ENCODE results near the gene STK4.
A peak's percentile ranks its signal among the peaks of the same experiment; 100 is the strongest.

Gene STK4

DNA sequence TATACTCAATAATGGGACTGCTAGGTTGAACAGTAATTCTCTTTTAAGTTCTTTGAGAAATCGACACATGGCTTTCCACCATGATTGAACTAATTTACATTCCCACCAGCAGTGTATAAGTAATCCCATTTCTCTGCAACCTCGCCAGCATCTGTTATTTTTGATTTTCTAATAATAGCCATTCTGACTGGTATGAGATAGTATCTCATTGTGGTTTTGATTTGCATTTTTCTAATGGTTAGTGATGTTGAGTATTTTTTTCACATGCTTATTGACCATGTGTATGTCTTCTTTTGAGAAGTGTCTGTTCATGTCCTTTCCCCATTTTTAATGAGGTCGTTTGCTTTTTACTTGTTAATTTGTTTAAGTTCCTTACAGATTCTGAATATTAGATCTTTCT, 66.5 kb downstream of the STK4 start:
- no peak for DNase-seq

GRCh38 chr20:45034436-45034835, 68.1 kb downstream of the STK4 start:
- DNase-seq, result no peak

- no peak for DNase-seq
Observed at GRCh38 chr20:45036044-45036755, 69.9 kb downstream of the STK4 start.

DNA sequence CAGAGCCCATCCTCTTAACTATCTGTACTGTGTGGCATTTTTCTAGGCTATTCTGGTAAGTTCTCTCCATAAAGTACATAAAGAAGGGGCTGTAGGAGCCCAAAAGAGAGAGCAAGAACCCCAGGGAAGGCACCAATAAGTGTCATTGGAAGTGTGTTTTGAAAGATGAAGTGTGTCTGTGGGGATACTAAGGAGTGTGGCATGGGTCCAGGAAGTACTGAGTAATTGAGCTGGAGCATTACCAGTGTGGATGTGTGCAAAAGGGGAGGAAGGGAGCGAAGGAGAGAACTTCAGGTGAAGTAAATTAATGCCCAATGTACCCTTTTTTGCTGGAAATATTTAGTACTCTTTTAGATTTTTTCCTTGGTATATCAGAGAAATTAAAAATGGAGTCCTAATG, 70.7 kb downstream of the STK4 start:
- no peak for DNase-seq

- no peak for DNase-seq
Observed at GRCh38 chr20:45037635-45038034, 71.3 kb downstream of the STK4 start.

DNA sequence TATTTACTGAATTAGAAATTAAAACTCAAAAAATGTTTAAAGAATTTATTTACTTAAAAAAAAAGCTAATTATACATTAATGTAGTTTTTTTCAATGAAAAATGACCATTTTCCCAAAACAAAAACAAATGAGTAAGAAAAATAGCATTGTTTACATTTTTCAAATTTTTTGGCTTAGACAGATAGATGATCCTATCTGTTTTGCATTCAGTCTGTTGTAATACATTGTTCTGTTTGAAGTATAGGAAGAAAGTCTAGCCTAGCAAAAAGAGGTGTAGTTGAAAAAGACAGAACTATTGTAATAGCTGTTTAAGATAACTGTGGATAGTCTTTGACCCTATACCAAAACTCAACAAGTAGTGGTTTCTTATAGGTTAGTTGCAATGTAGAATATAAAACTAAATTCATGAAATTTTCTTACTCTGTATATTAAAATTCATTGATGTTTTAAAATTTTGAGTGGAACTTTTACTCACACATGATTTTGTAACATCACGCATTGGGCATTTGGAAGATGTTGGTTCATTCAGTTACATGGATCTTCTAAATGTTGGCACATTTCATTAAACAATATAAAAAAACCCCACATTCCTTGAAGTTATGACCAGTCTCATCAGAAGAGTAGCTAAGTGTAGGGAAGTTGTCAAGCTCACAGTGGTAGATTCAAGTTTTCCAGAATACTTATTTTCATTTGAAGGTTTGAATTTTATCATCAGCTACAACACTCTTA, 72.6 kb downstream of the STK4 start:
- no peak for DNase-seq

DNA sequence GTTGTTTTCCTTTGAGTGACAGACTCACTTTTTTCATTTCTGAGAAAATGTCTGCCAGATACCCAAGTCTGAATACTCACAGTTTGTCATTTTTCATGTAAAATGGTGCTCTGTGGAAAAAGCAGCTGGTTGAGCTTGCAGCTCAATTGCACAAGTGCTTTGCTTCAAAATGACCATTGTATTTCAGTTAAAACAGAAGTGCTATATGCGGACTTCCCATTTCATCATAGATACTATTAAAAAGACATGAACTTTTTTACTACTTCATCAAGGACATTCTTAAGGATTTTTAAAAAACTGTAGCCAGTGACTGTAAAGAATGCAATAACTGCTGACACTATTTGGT, 73.1 kb downstream of the STK4 start:
- DNase-seq, result no peak

GRCh38 chr20:45041464-45042337, 75.4 kb downstream of the STK4 start:
- DNase-seq, result no peak

- no peak for DNase-seq
Observed at GRCh38 chr20:45042978-45043377, 76.7 kb downstream of the STK4 start.

DNA sequence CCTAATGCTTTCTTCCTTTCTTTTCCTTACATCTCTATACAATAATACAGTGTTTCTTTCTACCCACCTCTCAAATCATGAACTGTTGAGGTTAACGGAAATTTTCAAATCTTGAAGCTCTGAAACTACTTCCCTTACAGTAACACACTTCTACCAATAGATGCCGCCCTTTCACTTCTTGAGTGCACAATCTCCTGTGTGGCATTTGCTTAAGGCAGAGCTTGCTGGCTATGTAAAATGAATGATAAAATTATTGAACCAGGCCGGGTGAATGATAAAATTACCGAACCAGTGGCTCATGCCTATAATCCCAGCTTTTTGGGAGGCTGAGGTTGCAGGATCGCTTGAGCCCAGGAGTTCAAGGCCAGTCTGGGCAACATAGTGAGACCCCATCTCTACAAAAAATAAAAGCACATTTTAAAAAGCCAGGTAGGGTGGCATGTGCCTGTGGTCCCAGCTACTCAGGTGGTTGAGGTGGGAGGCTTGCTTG, 77.8 kb downstream of the STK4 start:
- peak; percentile 33 for DNase-seq

GRCh38 chr20:45044601-45045000, 78.3 kb downstream of the STK4 start:
- no peak for DNase-seq

GRCh38 chr20:45047581-45048119, 81.3 kb downstream of the STK4 start:
- DNase-seq, result no peak

- no peak for DNase-seq
Observed at GRCh38 chr20:45049438-45049837, 83.1 kb downstream of the STK4 start.

DNA sequence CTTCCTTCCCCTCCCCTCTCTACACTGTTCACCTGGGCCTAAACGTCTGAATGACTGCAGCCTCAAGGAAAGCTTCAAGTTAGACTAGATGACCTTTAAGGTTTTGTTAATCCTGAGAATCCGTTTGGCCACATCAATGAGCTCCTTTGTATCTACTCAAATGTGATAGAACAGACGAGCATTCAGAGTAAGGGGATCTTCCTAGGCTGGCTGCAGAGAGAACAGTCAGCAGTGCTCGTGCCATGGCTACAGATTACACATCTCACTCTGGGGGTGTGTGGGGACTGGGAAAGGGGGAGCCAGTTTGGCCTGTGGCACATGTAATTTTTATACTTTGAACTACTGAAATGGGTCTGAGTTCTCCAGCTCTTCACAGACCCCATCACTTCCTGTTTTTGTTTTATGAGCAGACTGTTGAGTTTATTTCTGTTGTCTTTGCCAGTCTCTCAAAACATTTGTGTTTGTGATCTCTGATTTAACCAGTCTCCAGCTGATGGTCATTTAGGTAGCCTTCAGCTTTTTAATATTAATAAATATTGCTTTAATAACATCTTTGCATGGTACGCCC, 83.7 kb downstream of the STK4 start:
- DNase-seq, result no peak

GRCh38 chr20:45051204-45052060, 85.1 kb downstream of the STK4 start:
- DNase-seq, result no peak

DNA sequence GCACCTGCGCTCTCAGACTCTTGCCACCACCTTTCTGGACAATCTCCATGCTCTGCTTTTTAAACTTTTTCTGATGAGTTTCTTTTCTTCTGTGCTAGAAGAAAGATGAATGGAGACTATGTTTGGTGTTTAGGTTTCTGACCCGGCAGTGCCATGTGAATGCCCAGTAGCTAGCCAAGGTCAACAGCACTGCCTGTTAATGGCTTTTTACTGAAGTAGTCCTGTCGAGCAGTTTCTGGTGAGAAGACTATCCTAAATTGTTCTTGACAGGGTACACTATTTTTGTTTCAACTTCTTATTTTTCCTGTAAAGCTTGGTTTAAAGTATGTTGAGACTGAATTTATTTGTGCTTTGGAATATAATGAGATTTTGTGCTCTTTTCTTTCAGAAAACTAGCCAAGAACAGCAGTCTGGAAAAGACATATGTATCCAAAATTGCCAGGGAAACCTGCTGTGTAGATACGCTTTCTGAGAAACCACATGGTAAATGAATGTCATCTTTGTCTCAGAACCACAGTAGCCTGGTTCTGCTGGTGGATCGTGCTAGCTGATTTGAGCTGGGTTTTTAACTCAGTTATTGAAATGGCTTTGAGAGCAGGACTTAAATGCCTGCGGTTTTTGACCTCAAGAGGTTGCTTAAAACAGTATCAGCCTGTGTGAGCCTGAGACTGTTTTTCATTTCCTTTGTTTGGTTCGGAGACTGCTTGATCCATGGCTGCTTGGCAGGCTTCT, 86.6 kb downstream of the STK4 start:
- DNase-seq, result peak; percentile 19

DNA sequence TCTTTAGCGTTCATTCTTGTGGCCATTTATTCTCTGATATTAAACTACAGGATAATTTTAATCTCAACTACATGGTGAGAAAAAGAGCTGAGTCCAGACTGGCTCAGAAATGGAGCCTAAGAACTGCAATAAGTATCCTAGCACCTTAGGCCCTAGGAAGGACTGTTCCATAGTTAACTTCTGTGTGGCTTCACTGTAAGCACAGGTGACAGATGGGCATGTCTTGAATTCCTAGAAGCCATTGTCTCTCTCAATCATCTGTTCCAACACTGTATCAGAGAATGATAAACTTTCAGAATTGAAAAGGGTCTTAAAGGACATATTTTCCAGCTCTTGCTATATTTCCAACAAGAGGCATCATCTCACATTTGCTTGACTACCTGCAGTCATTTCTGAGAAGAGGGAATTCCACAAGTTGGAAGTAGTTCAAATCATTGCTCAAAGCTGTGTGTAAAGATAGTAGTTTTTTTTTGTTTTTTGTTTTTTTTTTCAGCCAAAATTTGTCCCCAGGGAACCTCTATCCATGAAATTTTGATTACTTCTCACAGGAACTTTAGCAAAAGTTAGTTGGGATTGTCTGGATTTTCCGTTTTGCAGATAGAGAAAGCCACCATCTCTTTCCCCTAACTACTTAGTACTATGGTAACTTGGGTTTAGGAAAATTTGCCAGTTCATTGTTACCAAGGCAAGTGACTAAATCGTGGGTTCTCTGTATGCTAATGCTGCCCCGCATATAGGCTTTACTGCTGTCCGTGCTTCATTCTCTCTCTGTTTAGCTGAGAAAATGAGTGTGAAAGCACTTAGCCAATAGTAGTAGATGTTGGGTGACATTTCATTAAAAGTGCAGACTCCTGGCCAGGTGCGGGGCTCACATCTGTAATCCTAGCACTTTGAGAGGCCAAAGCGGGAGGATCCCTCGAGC, 87.4 kb downstream of the STK4 start:
- DNase-seq, result no peak

DNA sequence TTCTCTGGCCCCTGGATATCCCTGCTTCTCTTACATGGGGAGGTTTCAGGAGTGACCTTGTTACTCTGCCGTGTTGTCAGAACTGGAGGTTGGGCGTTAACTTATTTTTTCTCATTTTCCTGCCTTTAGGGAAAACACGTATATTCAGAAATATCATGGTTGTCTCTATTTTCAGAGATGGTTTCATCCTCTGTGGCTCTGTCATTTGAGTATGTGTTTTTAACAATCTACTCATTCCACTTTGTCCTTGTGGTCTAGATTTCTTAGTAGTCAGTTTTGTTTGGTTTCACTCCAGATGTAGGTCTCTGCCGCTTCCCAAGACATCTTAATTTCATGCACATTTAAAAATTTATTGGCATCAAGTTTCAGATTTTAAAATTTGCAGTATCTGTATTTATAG, 88.7 kb downstream of the STK4 start:
- no peak for DNase-seq

DNA sequence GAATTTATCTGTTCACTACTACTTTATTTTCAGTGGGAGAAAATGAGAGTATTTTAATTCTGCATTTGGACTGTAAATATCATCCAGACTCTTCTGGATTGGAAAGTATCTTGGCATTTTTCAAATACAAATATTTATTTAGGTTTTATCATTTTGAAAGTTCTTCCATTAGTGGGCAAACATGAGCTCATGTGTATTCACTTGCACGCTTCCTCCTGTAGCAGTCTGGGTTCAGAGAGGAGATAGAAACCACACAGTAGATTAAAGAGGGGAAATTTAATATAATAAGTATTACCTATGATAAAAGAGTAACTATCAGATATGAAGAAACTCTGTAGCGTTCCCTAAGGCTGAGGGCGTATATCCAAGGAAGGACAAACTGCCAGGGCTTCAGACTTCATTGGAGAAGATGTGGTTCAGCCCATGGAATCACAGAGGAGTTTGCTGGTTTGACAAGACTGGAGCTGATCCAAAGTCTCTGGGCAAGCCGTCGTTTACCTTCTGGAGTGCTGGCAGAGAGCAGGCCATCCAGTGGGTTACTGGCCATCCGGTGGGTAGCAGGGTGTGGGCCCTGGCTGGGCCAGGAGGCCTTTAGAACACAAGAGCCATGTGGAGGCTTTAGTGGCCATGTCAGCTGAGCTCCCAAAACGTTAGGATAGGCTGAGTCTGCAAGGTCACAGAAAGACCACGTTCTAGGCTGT, 90.3 kb downstream of the STK4 start:
- DNase-seq, result no peak
